ENCODE results near the gene TMEM31.
A peak's percentile ranks its signal among the peaks of the same experiment; 100 is the strongest.

TMEM31 gene

DNA sequence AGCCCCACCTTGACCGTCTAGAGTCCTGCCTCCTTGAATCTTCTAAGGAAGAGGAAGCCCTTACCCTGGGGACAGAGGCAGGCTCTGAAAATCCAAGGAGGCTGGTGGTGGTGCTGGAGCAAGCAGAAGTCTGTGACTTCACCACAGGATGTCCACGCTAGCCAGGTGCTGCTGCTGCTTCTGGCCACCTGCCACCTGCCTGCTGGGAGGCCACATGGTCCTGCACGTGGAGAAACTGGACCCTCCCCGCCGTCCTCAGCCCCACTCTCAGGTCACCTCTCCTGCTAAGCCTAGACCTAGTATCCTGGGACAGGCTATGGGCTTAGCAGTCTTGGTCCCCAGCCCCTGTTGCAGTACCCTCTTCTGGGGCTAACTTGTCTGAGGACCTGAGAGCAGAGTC, 15.8 kb downstream of the TMEM31 start:
- no peak for DNase-seq (ENCODE audit: low read depth)

DNA sequence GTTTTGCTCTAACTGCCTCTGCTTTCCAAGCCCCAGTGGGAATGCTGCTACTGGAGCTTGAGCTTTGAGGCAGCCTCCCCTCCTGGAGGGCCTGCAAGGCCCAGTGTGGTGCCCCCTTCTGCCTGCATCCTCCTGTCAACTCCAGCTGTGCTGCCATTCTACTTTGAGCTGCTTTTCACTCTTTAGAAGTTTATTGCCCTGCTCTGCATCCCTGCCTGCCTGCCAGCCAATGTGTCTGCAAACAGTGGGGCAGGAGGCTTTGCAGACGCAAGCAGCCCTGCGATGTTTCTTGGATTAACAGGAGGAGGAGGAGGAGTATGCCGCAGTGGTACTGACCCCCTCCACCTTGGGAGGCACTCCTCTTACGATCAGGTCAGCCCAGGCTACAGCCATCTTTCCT, 16.4 kb downstream of the TMEM31 start:
- no peak for DNase-seq (ENCODE audit: low read depth)

DNA sequence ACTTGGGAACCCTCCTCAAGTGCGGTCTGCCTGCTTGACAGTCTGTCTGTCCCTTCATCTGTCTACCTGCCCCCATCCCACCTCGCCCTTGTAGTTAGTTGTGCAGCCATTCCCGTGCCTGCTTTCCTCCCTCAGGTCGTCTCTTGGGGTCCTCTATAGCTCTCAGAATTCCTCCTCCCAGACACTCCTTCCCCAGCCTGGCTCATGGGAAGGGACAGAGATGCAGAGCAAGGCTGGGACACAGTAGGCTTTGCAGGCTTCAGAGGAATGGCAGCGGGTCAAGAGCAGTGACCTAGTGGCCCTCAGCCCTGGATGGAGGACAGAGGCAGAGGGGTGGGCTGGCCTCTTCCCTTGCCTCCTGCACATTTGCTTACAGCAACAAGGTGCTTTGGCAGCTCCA, 18.3 kb downstream of the TMEM31 start:
- DNase-seq (ENCODE audit: low read depth) = no peak

DNA sequence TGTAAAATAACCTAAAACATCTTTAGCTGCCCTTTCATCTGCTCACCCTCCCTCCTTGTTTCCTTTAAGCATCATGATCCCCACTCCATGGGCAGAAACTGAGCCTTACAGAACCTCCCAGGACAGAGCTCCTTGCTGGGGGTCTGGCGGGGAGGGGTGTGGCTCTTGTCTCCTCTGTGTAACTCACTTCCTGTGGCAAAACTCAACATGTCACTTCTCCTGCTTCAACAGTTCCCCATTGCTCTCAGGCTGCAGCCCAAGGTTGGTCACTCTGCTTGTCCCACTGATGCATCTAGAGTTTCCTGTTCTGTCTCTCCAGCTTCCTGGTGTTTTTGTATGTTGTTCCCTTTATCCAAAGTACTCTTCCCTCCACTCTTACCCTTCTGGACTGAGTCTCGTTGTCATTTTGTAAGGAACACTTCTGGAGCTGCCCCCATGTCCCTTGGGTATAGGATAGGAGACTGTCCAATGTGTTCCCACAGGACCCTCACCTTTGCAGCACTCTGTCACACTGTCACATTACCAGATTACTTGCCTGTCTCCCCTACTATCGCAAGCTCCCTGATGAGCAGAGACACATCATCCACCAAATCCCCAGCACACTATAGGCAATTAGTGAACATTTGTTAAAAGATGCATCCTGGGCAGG, 19.6 kb downstream of the TMEM31 start:
- no peak for DNase-seq (ENCODE audit: low read depth)

DNA sequence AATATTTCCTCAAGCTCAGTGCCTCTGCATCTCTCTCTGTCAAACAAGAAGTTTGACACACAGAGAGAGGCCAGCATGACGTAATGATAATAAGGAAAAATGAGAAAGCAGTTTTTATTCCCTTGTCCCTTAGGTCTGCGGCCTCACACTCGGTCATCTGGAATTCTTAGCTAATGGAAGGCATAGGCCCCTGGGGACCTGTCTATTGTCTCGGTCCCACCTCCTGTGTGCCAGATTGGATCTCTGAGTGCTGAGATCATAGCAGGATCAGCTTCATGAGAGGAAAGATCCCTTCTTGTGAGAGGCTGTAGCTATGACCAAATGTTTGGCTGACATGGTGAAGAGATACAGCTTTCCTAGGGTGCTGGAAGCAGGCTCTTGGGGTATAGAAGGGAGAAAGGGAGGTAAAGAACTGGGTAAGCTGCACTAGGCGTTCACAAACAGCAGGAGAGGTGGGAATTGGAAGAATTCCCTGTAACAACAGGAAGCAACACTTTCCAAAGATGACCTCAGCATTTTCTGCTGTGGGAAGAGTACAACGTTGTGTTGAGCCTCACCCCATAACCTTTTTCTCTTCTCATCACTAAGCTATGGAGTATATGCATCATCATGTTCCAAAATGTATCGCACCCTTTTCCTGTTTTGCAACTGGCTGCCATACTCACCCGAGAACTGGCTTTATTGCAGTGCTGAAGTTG, 20.2 kb downstream of the TMEM31 start:
- peak; percentile 70 for DNase-seq (ENCODE audit: low read depth)

DNA sequence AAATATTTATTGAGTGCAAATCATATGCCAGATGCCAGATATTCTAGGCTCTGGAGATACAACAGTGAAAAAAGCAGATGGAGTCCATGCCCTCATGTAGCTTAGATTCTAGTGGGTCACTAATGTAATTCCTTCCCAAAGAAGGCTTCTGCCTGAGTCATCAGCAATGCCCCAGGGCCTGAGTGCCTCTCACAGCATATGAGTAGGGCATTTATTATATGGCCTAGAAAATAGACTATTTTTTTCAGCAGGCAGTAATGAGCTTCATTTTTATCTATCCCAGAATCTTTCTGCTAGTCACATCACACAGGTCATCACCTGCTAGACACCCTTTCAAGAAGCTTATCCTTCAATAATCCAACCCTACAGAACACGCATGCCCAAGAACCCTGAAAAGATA, 22.3 kb downstream of the TMEM31 start:
- DNase-seq (ENCODE audit: low read depth) = no peak

DNA sequence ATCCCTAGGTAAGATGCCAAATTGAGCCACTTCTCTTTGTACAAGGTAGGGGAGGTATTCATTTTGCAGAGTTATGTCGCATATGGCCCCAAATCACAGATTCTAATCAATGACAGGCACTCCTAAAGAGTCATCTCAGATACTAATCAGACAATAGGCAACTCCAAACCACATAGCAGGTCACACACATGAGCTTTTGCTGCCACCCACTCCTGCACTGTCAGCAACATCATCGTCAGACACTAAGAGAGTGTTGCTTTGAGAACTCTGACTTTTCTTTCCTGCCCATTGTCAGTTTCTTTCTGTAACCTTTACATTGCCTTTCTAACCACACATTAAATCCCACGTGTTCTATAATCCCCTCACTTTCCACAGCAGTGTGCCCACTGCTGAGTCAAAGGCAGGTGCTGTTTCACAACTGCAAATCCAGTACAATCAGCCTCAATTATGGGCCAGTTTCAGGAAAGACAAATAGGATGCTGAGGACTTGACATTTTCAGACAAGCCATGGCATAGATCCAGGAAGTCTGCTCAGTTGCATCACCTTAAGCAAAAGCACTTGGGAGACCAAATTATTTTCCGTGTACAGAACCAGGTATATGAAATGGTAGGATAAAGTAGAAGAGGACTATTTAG, 23.5 kb downstream of the TMEM31 start:
- peak; percentile 13 for DNase-seq (ENCODE audit: low read depth)

DNA sequence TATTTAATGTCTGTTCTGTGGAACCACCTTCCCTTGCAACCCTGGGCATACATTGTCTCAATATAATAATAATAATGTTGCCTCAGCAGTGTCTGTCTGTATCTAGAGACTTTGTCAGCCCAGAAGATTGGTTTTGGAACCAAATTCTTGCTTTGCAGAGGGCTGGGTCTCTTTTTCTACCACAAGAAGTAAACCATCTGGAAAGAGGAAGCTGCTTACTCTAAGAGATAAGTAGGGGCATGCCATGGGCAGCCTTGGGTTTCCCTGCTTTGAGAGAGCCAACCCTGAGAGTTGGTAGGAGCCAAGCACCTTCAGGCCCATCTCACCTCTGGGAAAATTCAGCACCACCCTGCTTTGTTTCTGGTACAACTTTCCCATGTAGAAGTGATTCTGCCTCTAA, 27.0 kb downstream of the TMEM31 start:
- no peak for DNase-seq (ENCODE audit: low read depth)

DNA sequence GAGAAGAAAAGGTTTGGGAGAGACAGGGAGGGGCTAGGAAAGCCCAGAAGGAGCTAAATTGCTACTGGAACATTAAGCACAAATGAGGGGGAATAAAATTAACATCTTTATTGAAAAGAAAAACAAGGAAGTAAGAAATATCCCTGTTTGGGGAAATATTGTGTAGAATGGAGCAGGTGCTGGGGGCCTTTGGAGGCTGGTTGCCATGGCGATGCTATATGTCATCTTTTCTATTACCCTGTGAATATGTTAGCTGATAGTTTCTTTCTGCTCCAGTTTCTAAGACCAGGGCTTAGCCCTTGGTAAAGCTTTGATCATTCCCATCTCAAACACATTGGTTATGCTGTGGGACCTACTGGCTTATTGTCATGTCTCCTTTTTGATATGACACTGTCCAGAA, 28.7 kb downstream of the TMEM31 start:
- no peak for DNase-seq (ENCODE audit: low read depth)

DNA sequence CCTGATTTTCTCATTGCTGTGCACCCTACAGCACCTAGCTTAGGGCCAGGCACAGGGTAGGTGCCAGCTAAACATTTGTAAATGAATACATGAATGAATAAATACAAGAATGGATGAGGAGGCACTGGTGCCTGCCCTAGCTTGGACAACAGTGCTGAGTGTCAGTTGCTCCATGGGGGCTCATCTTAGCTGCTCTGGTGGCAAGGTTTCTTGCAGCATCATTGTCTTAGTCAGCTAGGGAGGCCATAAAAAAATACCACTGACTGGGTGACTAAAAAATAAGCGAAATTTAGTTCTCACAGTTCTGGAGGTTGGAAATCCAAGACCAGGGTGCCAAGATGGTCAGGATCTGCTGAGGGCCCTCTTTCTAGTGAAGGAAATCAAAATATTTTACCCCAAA, 31.2 kb downstream of the TMEM31 start:
- DNase-seq (ENCODE audit: low read depth) = no peak

DNA sequence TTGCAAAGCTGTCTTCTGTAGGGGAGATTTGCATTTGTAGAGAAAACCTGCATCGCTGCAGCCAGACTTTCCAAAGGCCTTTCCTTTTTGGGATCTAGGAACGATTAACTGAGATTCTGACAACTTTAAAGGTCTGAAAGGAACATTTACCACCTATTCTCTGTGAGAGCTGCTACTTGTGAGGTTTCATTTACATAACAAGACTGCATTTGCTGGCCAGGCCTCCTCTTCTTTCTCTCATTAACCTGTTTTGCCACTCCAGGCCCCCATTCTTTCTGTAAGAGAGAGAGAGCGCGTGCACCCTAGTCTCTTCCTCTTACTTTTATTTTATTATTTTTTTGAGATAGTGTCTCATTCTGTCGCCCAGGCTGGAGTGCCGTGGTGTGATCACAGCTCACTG, 31.6 kb downstream of the TMEM31 start:
- DNase-seq (ENCODE audit: low read depth) = no peak

DNA sequence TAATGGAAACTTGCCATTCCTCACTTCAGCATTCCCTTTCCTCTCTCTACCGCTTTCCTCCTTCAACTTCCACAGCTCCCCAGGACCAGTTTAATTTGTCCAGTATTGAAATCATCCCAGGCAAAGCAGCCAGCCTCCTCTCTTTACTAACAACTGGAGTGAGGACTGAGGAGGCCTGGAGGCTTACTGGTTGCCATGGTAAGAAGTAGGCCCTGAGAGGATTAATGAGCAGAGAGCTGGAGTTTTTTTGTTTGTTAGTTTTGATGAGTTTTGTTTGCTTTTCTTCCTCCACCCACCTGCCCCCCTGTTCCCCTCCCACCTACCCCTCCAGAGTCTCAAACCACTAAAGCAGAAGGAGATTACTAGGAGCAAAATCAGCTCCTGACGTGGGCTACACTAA, 36.5 kb downstream of the TMEM31 start:
- no peak for DNase-seq (ENCODE audit: low read depth)

DNA sequence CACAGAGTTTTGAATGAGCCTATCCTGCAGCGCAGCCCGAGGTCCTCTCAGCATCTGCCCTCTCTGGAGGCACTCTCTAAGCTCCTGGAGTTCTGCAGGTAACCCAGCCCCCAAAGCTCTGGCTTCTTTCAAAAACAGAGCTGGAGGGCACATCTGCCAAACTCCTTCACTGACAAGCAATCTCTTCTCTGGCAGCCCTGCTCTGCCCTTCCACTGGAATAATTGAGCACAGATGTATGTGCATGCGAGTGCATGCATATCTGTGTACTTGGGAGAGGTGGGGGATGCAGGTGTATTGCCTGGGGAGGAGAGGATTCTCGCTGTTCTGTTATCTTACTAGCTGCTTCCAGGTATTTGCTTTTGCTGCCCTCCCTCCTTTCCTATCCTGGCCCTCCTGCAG, 43.7 kb downstream of the TMEM31 start:
- DNase-seq (ENCODE audit: low read depth) = no peak

DNA sequence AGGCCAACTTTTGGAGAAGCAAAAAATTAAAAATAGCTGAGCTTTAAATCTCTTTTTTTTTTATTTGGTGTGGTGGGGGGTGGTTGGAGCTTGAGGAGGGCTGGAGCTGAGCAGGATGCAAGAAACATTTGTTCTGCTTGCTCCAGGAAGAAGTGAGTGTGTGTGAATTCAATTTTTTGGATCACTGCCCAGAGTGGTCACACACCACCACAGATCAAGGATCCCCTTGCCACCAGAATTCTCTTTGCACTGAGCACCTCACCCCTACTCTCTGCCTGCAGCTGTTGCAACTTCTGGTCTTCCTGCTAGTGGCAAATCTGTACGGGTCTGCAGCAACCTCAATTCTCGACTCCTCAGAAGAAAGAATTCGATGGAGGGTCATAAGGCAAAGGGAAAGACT, 46.0 kb downstream of the TMEM31 start:
- DNase-seq (ENCODE audit: low read depth) = no peak

DNA sequence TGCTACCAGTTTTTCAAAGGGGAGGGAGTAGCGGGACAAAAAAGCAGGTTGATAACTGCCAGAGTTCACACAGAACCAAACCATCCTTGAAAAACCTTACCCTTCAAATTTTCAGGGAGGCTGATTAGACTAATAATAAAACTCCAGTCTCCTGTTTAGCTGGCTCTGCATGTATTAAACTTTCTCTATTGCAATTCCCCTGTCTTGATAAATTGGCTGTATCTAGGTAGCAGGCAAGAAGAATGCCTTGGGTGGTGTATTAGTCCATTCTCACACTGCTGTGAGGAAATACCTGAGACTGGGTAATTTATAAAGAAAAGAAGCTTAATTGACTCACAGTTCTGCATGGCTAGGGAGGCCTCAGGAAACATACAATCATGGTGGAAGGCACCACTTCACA, 47.8 kb downstream of the TMEM31 start:
- DNase-seq (ENCODE audit: low read depth) = no peak

DNA sequence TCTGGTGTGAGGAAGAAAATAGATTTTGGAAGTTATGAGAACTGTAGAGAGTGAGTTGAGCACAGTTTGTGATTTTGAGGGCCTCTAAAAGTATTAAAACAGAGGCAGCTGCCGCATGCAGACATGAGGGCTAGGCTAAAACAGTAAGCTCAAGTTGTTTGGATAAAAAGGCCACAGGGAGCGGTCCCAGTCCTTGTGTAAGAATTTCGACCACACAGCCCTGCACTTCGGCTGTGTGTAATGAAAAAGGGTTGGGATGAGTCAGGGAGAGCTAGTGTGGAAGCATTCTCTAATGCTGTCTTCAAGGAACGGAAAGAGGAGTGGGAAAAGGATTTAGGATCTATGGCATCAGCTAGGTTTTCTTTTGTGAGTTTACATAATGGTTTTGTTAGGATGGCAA, 52.8 kb downstream of the TMEM31 start:
- DNase-seq (ENCODE audit: low read depth) = peak; percentile 6

All from amniotic epithelial cell (primary cell).